ENCODE data around the gene CNNM3.
"Not testable (repeated sequence)": the region's sequence is repeated elsewhere in the genome, so short reads cannot be mapped to it uniquely, and the experiment has no call there.

The CNNM3 gene

DNA sequence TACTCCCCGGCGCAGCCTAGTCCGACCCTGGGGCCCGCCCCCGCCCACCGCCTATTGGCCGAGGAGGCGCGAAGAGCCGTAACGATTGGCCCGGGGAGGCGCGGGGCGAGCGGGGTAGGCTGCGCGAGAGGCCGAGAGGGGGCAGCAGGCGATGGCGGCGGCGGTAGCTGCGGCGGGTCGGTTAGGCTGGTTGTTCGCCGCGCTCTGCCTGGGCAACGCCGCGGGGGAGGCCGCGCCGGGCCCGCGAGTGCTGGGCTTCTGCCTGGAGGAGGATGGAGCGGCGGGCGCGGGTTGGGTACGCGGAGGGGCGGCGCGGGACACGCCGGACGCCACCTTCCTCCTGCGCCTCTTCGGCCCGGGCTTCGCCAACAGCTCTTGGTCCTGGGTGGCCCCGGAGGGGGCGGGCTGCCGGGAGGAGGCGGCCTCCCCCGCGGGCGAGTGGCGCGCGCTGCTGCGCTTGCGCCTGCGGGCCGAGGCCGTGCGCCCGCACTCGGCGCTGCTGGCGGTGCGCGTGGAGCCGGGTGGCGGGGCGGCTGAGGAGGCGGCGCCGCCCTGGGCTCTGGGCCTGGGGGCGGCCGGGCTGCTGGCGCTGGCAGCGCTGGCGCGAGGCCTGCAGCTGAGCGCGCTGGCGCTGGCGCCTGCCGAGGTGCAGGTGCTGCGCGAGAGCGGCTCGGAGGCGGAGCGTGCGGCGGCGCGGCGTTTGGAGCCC is at the start of gene CNNM3:
TSS of gene CNNM3 (plus strand) at position 142 of the 709 bp plus-strand sequence. CDS start at position 152, 10 bp downstream.
- DNase-seq (ENCODE audit: low spot score): peak; percentile 96

DNA sequence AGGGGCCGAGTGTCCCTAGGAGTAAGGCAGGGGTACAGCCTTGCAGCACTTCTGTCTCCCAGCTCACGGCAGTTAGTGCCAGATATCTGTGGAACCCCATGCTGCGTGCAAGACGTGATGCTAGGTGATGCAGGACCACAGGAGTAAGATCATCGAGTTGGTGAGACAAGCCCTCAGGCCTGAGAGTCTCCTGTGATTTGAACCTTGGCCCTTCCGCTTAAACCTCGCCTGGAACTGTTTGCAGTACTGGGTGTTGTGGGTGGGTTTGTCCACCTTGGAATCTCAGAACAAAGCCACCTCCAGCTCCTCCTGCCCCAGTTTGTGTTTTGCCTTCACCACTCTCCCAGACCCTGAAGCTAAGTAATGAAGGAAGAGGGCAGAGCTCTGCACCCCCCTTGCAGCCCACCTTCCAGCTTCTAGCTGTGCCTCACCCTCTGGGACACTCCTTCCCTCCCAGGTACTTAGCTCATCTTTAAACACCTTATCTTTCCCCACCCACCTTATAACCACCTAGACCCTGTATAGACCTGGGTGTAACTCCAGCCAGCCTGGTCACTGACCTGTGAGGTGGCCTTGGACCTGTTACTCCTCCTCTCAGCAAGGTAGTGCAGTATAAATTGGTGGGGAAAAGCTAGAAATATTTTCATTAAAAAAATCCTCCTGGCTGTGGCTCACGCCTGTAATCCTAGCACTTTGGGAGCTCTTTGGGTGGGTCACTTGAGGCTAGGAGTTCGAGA is 48.8 kb upstream of the CNNM3 start:
- DNase-seq (ENCODE audit: low spot score): no peak

GRCh38 chr2:96768083-96768561 is 47.9 kb upstream of the CNNM3 start:
- DNase-seq (ENCODE audit: low spot score): no peak

DNA sequence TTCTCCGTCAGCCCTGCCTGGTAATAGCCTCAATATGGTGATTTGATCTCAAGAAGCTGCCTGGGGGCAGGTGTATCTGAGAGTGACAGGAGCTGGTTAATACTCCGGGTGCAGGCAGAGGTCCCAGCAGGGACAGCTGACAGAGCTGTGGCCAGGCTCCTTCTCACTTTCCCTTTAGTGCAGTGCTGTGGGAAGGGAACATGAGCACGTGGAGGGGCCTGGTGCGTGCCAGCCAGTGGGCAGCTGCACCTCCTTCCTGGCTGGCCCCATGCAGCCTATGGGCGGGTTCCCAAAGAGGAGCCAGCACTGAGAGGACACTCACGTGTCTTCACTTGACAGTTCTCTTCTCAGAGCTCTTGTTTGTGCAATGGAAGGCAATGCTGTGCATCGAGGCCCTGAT is 46.3 kb upstream of the CNNM3 start:
- DNase-seq (ENCODE audit: low spot score): no peak

- DNase-seq (ENCODE audit: low spot score): no peak
Observed at GRCh38 chr2:96770442-96771202, 45.4 kb upstream of the CNNM3 start.

DNA sequence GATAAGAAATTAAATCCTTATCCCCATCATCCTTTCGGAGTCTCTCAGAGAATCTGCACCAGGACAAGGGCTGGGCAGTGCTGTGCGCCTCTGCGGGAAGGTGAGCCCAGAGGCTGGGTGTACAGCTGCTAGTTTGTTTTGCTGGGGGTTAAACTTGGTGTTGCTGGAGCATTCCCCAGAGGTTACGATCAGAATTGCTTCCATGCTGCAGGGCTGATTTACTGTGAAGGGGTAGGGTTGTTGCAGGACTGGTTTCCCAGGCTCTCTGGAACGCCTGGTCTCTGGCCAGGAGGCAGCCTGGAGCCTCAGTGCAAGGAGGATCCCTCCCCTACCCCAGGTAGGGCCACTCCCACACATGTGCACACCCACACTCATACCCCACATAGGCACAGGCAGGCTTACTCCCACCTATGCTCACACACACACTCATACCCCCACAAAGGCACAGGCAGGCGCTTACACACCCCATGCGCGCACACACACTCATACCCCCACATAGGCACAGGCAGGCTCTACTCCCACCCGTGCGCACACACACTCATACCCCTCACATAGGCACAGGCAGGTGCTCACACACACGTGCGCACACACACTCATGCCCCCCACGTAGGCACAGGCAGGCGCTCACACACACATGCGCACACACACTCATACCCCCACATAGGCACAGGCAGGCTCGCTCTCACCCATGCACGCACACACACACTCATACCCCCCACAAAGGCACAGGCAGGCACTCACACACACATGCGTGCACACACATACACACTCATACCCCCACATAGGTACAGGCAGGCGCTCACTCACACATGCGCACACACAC is 44.1 kb upstream of the CNNM3 start:
- DNase-seq (ENCODE audit: low spot score): no peak

GRCh38 chr2:96772903-96773671 is 43.0 kb upstream of the CNNM3 start:
- peak; percentile 13 for DNase-seq (ENCODE audit: low spot score)

GRCh38 chr2:96773922-96774321 is 42.1 kb upstream of the CNNM3 start:
- DNase-seq (ENCODE audit: low spot score): peak; percentile 50

GRCh38 chr2:96775160-96775559 is 40.9 kb upstream of the CNNM3 start:
- DNase-seq (ENCODE audit: low spot score): no peak

DNA sequence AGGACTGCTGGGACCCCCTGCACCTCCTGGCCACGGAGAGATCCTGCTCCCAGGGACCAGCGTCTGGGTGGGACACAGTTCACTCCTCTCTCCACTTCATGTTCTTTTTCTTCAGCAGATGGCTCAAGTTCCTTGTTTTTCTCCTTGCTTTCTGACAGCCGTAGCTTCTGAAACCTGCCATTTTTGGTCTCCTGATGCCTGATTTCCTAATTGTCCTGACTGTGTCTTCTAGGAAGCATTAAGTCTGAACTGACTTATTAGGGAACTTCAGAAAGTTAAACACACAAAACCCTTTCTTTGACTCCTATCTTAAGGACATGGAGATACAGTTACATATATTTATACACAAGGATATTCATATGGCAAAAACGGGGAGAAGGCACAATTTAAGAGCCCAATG is 32.7 kb upstream of the CNNM3 start:
- no peak for DNase-seq (ENCODE audit: low spot score)

- DNase-seq (ENCODE audit: low spot score): no peak
Observed at GRCh38 chr2:96787411-96787810, 28.7 kb upstream of the CNNM3 start.

GRCh38 chr2:96788442-96789244 is 27.4 kb upstream of the CNNM3 start:
- no peak for DNase-seq (ENCODE audit: low spot score)

- DNase-seq (ENCODE audit: low spot score): no peak
Observed at GRCh38 chr2:96789245-96789617, 26.8 kb upstream of the CNNM3 start.

- no peak for DNase-seq (ENCODE audit: low spot score)
Observed at GRCh38 chr2:96792772-96793749, 23.0 kb upstream of the CNNM3 start.

DNA sequence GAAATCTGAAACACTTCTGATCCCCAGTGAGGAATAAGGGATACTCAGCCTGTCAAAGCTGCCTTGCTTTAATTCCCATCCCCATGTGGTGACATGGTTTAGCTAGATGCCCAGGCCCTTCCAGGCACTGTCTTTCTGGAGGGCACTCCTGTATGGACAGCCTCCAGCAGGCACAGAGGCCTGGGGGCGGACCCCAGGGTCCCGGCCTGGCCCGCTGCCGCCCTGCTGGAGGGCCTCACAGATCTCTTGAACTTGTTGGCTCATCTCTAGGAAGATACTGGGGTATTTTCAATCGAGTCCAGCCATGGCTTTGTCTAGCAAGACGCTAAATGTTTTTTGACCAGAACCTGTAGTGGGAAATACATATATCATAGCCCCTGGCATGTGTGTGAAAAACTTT is 21.0 kb upstream of the CNNM3 start:
- DNase-seq (ENCODE audit: low spot score): no peak

- not testable (repeated sequence) for DNase-seq (ENCODE audit: low spot score)
Observed at GRCh38 chr2:96796497-96796896, 19.6 kb upstream of the CNNM3 start.

DNA sequence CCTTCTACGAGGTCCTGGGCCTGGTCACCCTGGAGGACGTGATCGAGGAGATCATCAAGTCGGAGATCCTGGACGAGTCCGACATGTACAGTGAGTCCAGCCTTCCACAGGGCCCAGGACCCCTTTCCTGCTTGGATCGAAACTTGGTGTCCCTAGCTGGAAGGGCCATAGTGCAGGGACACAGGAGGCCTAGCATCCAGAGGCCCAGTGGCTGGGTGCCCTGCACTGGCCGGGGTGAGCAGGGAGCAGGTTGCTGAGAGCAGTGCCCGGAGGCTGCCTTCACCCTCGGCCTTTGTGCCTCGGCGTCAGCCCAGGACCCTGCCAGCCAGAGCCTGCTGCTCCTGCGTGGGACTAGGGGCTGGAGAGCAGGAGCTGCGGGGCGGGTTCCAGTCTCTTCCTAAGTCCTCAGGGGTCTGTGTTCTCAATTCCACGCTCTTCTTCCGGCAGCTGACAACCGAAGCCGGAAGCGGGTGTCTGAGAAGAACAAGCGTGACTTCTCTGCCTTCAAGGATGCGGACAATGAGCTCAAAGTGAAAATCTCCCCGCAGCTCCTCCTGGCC is 18.9 kb upstream of the CNNM3 start:
- DNase-seq (ENCODE audit: low spot score): no peak

DNA sequence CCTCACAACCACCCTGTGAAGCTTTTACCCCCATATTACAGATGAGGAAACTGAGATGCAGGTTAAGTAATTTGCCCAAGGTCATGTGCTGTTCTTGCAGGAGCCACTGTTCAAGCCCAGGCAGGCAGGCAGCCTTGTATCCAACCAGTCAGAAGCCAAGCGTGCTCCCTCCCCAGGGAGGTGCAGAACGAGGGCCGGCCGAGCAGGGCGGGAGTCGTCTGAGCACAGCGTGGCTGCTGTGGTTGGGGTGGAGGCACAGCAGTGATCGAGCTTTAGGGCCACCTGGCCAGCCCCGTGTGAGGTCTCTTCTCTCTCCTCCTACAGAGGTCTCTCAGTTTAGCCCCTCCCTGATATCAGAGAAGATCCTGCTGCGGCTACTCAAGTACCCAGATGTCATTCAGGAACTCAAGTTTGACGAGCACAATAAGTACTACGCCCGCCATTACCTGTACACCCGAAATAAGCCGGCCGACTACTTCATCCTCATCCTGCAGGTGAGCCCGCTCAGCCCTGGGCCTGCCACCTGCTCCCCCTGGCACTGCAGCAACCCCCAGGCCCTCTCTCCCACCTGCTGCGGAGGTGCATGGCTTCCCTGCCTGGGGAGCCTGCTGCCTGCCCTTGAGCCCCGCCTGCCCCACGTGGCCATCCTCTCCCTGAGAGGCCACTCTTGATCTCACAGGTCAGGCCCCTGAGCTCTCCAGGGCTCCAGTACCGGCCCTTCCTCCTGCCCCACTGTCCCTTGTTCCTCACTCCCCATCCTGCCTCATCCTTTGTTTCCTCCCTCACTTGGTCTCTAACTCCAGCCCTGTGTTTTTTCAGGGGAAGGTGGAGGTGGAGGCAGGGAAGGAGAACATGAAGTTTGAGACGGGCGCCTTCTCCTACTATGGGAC is 17.1 kb upstream of the CNNM3 start:
- DNase-seq (ENCODE audit: low spot score): no peak

Data from CD4-positive, alpha-beta T cell treated with Interleukin-2 at 100 ng/mL for 4 hours (primary cell).